PC-3 (cell line): Measurements from ENCODE around the gene TCFL5. TPM values are rescaled to one million over a fixed set of nuclear protein-coding genes. Genes with fewer than 3 reads are reported as not detected.
"Not testable (repeated sequence)": the region's sequence is repeated elsewhere in the genome, so short reads cannot be mapped to it uniquely, and the experiment has no call there.

Experiments
- ATAC-seq: fragments of 200-7000 bp; cut with Tn5 transposase; 2 replicates; pipeline ENCODE4 v1.9.1; 2020; ENCODE audit warnings: mild to moderate bottlenecking, moderate library complexity
- BruUV-seq: library from RNA; stranded (reverse); fragments of 400-500 nt; replicated peaks from 2 replicates; lab custom pipeline; 2021; lab: Mats Ljungman, UMichigan
- CTCF ChIA-PET: fragments of 300-600 bp; sonication (Branson Sonifier 250); formaldehyde crosslinking; loops from one replicate; lab custom pipeline; 2022; ENCODE audit warnings: antibody characterized with exemption; lab: Charles Lee
- POLR2A ChIA-PET: fragments of 300-600 bp; sonication (Branson Sonifier 250); formaldehyde crosslinking; loops from one replicate; lab custom pipeline; 2022; ENCODE audit warnings: antibody characterized with exemption; ENCODE audit not compliant: unreplicated experiment; lab: Charles Lee
- DNase-seq: peaks from one replicate; pipeline ENCODE4 v3.0.0-alpha.2; 2015
- H2AFZ ChIP-seq: fragments of 300-600 bp; sonication (generic); 2 replicates; pipeline ENCODE4 v1.6.0; 2016; ENCODE audit warnings: antibody characterized with exemption, low read length
- H3F3A ChIP-seq: fragments of 300-600 bp; sonication (generic); one replicate; pipeline ENCODE4 v1.6.0; 2017; ENCODE audit warnings: antibody characterized with exemption, low read length, control low read depth, mild to moderate bottlenecking; ENCODE audit not compliant: unreplicated experiment
- H3K27ac ChIP-seq: fragments of 300-600 bp; sonication (generic); 2 replicates; pipeline ENCODE4 v1.5.1; 2016; ENCODE audit warnings: mild to moderate bottlenecking, low read length
- H3K27me3 ChIP-seq: fragments of 300-600 bp; sonication (generic); 2 replicates; pipeline ENCODE4 v1.6.1; 2016; ENCODE audit warnings: low read length, mixed read lengths
- H3K36me3 ChIP-seq: fragments of 300-600 bp; sonication (generic); 2 replicates; pipeline ENCODE4 v1.6.1; 2016; ENCODE audit warnings: low read depth, mixed run types, low read length, mixed read lengths
- H3K4me1 ChIP-seq: fragments of 300-600 bp; sonication (generic); 2 replicates; pipeline ENCODE4 v1.5.1; 2016; ENCODE audit warnings: low read length; ENCODE audit not compliant: insufficient read depth
- H3K4me2 ChIP-seq: fragments of 300-600 bp; sonication (generic); 2 replicates; pipeline ENCODE4 v1.6.0; 2016; ENCODE audit warnings: low read length
- H3K4me3 ChIP-seq: fragments of 300-600 bp; sonication (generic); 2 replicates; pipeline ENCODE4 v1.5.1; 2016; ENCODE audit warnings: mild to moderate bottlenecking, low read length, mixed read lengths
- H3K79me2 ChIP-seq: fragments of 300-600 bp; sonication (generic); 2 replicates; pipeline ENCODE4 v1.6.1; 2017; ENCODE audit warnings: low read length, mixed read lengths
- H3K9ac ChIP-seq: fragments of 300-600 bp; sonication (generic); 2 replicates; pipeline ENCODE4 v1.6.0; 2016; ENCODE audit warnings: mild to moderate bottlenecking, low read length
- H3K9me2 ChIP-seq: fragments of 300-600 bp; sonication (generic); replicated peaks from 2 replicates; pipeline ENCODE4 v1.6.1; 2016; ENCODE audit warnings: mixed run types, low read length, mixed read lengths
- H3K9me3 ChIP-seq: fragments of 300-600 bp; sonication (generic); 2 replicates; pipeline ENCODE4 v1.6.1; 2016; ENCODE audit warnings: low read length, mixed read lengths
- H4K20me1 ChIP-seq: fragments of 300-600 bp; sonication (generic); 2 replicates; pipeline ENCODE4 v1.6.1; 2016; ENCODE audit warnings: low read length, mixed read lengths
- CTCF ChIP-seq: fragments of 300-600 bp; sonication (generic); conservative IDR thresholded peaks from 2 replicates; pipeline ENCODE4 v1.5.1; 2017; ENCODE audit warnings: antibody characterized with exemption, low read depth, mild to moderate bottlenecking, low read length
- EZH2 ChIP-seq: fragments of 300-600 bp; sonication (generic); IDR thresholded peaks from one replicate; pipeline ENCODE4 v1.6.1; 2017; ENCODE audit warnings: antibody characterized with exemption, mild to moderate bottlenecking, low read length; ENCODE audit not compliant: unreplicated experiment
- EZH2phosphoT487 ChIP-seq: fragments of 300-600 bp; sonication (generic); IDR thresholded peaks from 2 replicates; pipeline ENCODE4 v1.6.1; 2018; ENCODE audit warnings: mild to moderate bottlenecking, antibody characterized with exemption, low read length, borderline replicate concordance
- intact Hi-C: fragments of 100-400 bp; cut with micrococcal nuclease; formaldehyde crosslinking; loops from 2 replicates; pipeline ENCODE4 v1.9.0; 2023
- total RNA-seq: library from RNA; depleted of rRNA; stranded (reverse); fragments of >200 nt; gene quantifications from 2 replicates; pipeline ENCODE4 v1.2.3, GENCODE V29; 2014

TCFL5 gene
- total RNA-seq, 1 experiment from 2014 or later = 15.8 TPM

DNA sequence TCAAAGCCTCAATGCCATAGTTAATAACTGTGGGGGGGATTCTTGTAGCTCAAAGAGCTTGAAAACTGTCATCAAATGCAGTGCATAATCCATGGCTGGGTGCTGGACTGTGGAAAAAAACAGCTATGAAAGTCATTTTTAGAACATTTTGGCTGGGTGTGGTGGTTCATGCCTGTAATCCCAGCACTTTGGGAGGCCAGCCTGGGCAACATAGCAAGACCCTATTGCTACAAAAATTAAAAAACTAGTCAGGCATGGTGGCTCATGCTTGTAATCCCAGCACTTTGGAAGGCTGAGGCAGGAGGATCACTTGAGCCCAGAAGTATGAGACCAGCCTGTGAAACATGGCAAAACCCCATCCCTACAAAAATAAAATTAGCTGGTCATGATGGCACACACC lies 12.2 kb downstream of the TCFL5 start:
- Histone ChIP-seq H3K9me2 (no peaks in the 10 kb centered on the region), H3K27me3 (no peaks in the 10 kb centered on the region), H3K27ac (no peak overlapping the region), H3K79me2 (peaks cover 16% of the 10 kb centered on the region), H3K9me3 (no peaks in the 10 kb centered on the region), H4K20me1 (0 out of 2 replicates have a peak, but pooled peaks cover 3% of the 10 kb centered on the region), H3K9ac (no peak overlapping the region), H3F3A (no peaks in the 10 kb centered on the region), H3K4me2 (no peak overlapping the region), H3K36me3 (peaks cover 17% of the 10 kb centered on the region), H3K4me1 (no peaks in the 10 kb centered on the region), H2AFZ (no peak overlapping the region), H3K4me3 (no peak overlapping the region)
- no TSS peak for BruUV-seq
- no peak for DNase-seq
- TF ChIP-seq CTCF (no peak), EZH2 (no peak), EZH2phosphoT487 (no peak)
- ATAC-seq = no peak
- ChIA-PET POLR2A (no interaction called here), CTCF (interaction anchor here (0.9 kb wide), 1 partner anchor 27 kb away, joined by 4 read pairs; no protein-coding TSS in a partner anchor)
- intact Hi-C loops = no loop called here

GRCh38 chr20:62848917-62849316 lies 12.7 kb downstream of the TCFL5 start:
- H3K9me3 ChIP-seq, BruUV-seq, H3K9ac ChIP-seq, H3K27ac ChIP-seq, H3K9me2 ChIP-seq, H3K4me1 ChIP-seq, POLR2A ChIA-PET, H3K4me3 ChIP-seq, CTCF ChIA-PET, ATAC-seq, intact Hi-C loops, H3F3A ChIP-seq, H3K27me3 ChIP-seq, H4K20me1 ChIP-seq, H2AFZ ChIP-seq, H3K4me2 ChIP-seq, DNase-seq: not testable (repeated sequence)
- Histone ChIP-seq H3K36me3 (peaks cover 14% of the 10 kb centered on the region), H3K79me2 (peaks cover 11% of the 10 kb centered on the region)

DNA sequence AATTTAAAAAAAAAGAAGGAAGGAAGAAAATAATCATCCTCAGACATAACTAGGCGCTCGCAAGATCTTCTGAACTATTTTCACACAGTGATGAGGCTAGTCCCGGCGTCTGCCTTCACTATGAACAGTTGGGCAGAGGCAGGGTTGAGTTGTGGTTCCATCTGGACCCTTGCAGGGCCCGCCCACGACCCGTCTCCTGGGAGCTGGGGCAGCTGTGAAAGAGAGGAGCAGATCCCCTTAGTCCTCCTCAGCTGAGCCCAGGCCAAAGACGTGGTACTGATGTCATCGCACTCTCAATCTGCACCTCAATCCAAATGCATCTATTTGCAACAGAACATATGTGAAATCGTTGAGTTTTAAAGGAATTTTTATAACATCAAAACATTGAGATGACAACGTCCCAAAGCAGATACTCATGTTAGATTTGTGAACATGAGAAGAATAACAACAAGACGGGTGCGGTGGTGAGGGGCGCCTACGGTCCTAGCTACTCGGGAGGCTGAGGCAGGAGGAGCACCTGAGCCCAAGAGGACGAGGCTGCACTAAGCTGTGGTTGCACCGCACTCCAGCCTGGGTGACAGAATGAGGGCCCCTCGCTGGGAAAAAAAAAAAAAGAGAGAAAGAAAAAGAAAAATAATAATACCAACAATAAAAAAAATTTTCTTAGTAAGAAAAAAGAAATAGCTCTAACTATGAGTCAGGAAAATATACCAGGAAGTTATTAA lies 15.3 kb downstream of the TCFL5 start:
- no peak for TF ChIP-seq CTCF
- no peak for TF ChIP-seq EZH2phosphoT487
- no peak for TF ChIP-seq EZH2
- peaks cover 10% of the 10 kb centered on the region for H3K4me1 ChIP-seq
- no peaks in the 10 kb centered on the region for H4K20me1 ChIP-seq
- H3K27ac ChIP-seq = no peak overlapping the region
- no peaks in the 10 kb centered on the region for H3K9me3 ChIP-seq
- no peak overlapping the region for H3K4me2 ChIP-seq
- H3K79me2 ChIP-seq = no peaks in the 10 kb centered on the region
- DNase-seq = no peak
- ChIA-PET POLR2A (no interaction called here), CTCF (interaction anchor here (0.6 to 1.5 kb wide), 3 partner anchors 24 to 155 kb away, joined by 7 to 9 read pairs (median 8); no protein-coding TSS in a partner anchor)
- no peak for ATAC-seq
- H3K36me3 ChIP-seq = no peaks in the 10 kb centered on the region; the same call in 1 of the 2 replicates
- H3K4me3 ChIP-seq = no peak overlapping the region
- H3K27me3 ChIP-seq = no peaks in the 10 kb centered on the region
- intact Hi-C loops = no loop called here
- H2AFZ ChIP-seq = no peak overlapping the region
- no peak overlapping the region for H3K9ac ChIP-seq
- no peaks in the 10 kb centered on the region for H3K9me2 ChIP-seq
- BruUV-seq = no TSS peak
- no peaks in the 10 kb centered on the region for H3F3A ChIP-seq
